ENCODE measurements around the gene METTL2B. TPM values are rescaled to one million over a fixed set of nuclear protein-coding genes. Genes with fewer than 3 reads are reported as not detected.

Gene METTL2B
- total RNA-seq, 4 donors from 2014 or later, result 14.0 to 23.3 (median 20.4) TPM

- Histone ChIP-seq H3K27me3 (no peaks in the 10 kb centered on the region), H3K4me3 (no peak overlapping the region), H3K4me1 (no peaks in the 10 kb centered on the region), H3K27ac (no peak overlapping the region), H3K9me3 (no peaks in the 10 kb centered on the region), H3K36me3 (no peaks in the 10 kb centered on the region)
- DNase-seq, result no peak
- no peak for TF ChIP-seq POLR2A (IDR thresholded peaks at IDR 0.05)
- TF ChIP-seq, protein P1, sequence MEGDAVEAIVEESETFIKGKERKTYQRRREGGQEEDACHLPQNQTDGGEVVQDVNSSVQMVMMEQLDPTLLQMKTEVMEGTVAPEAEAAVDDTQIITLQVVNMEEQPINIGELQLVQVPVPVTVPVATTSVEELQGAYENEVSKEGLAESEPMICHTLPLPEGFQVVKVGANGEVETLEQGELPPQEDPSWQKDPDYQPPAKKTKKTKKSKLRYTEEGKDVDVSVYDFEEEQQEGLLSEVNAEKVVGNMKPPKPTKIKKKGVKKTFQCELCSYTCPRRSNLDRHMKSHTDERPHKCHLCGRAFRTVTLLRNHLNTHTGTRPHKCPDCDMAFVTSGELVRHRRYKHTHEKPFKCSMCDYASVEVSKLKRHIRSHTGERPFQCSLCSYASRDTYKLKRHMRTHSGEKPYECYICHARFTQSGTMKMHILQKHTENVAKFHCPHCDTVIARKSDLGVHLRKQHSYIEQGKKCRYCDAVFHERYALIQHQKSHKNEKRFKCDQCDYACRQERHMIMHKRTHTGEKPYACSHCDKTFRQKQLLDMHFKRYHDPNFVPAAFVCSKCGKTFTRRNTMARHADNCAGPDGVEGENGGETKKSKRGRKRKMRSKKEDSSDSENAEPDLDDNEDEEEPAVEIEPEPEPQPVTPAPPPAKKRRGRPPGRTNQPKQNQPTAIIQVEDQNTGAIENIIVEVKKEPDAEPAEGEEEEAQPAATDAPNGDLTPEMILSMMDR (IDR thresholded peaks at IDR 0.05), result no peak
These were observed 41.9 kb upstream of the METTL2B start for GRCh38 chr7:128434413-128435326.

GRCh38 chr7:128435327-128435686 lies 41.2 kb upstream of the METTL2B start:
- Histone ChIP-seq H3K9me3 (no peaks in the 10 kb centered on the region), H3K27me3 (no peaks in the 10 kb centered on the region), H3K4me3 (no peak overlapping the region), H3K27ac (no peak overlapping the region), H3K36me3 (no peaks in the 10 kb centered on the region), H3K4me1 (no peaks in the 10 kb centered on the region)
- TF ChIP-seq, protein P1 (IDR thresholded peaks at IDR 0.05), result no peak
- no peak for TF ChIP-seq POLR2A (IDR thresholded peaks at IDR 0.05)
- DNase-seq, result no peak

GRCh38 chr7:128437426-128438332 lies 38.9 kb upstream of the METTL2B start:
- Histone ChIP-seq H3K9me3 (no peaks in the 10 kb centered on the region), H3K36me3 (no peaks in the 10 kb centered on the region), H3K27me3 (no peaks in the 10 kb centered on the region), H3K27ac (no peak overlapping the region), H3K4me1 (peaks cover 0 to under 1% (median 0%) of the 10 kb centered on the region in 4 donors), H3K4me3 (no peak overlapping the region)
- peak in 1 of 3 donors; percentile 30 for DNase-seq
- no peak for TF ChIP-seq POLR2A (IDR thresholded peaks at IDR 0.05)
- TF ChIP-seq, protein P1 (IDR thresholded peaks at IDR 0.05), result no peak

GRCh38 chr7:128442356-128442755 lies 34.2 kb upstream of the METTL2B start:
- Histone ChIP-seq H3K4me3 (no peak overlapping the region), H3K4me1 (peaks cover 0 to 14% (median 0%) of the 10 kb centered on the region in 4 donors), H3K9me3 (no peaks in the 10 kb centered on the region), H3K27ac (no peak overlapping the region), H3K27me3 (no peaks in the 10 kb centered on the region), H3K36me3 (no peaks in the 10 kb centered on the region)
- DNase-seq, result no peak
- no peak for TF ChIP-seq POLR2A (IDR thresholded peaks at IDR 0.05)
- TF ChIP-seq, protein P1 (IDR thresholded peaks at IDR 0.05), result no peak

- DNase-seq, result peak in 2 of 3 donors; percentile 56 to 60
- H3K27ac ChIP-seq, result peak overlapping the region in 3 of 4 donors; percentile 32 to 45 (median 41)
These were observed 32.5 kb upstream of the METTL2B start for GRCh38 chr7:128443831-128444600.

More at GRCh38 chr7:128443831-128444600, 32.5 kb upstream of the METTL2B start:
- no peak for TF ChIP-seq POLR2A (IDR thresholded peaks at IDR 0.05)
- TF ChIP-seq, protein P1 (IDR thresholded peaks at IDR 0.05), result peak in 1 of 6 experiments; percentile 4
- H3K27me3 ChIP-seq, result no peaks in the 10 kb centered on the region
- H3K4me1 ChIP-seq, result peaks cover 0 to 14% (median 0%) of the 10 kb centered on the region in 4 donors
- no peak overlapping the region for H3K4me3 ChIP-seq
- no peaks in the 10 kb centered on the region for H3K9me3 ChIP-seq
- H3K36me3 ChIP-seq, result no peaks in the 10 kb centered on the region

Data from Peyer's patch (tissue), 4 donors.